NOMO-1 treated with dmso at 0.1 percent for 144 hours (cell line): Measurements from ENCODE around the gene SLC49A3.

Experiments used
- DNase-seq: peaks from one replicate; lab custom pipeline; 2025; ENCODE audit not compliant: unreplicated experiment; lab: John Stamatoyannopoulos, UW

SLC49A3 gene

GRCh38 chr4:634599-634985 is 54.4 kb downstream of the SLC49A3 start:
- no peak for DNase-seq

- DNase-seq = no peak
These were observed 54.9 kb downstream of the SLC49A3 start for GRCh38 chr4:633976-634598.

- no peak for DNase-seq
These were observed 55.5 kb downstream of the SLC49A3 start for GRCh38 chr4:633406-633805.

GRCh38 chr4:632926-633325 is 56.0 kb downstream of the SLC49A3 start:
- no peak for DNase-seq

GRCh38 chr4:632196-632790 is 56.7 kb downstream of the SLC49A3 start:
- no peak for DNase-seq
